HG03457 (cell line): ENCODE measurements around the gene KRTAP4-11.
"Not testable (repeated sequence)": the region's sequence is repeated elsewhere in the genome, so short reads cannot be mapped to it uniquely, and the experiment has no call there.

ENCODE experiments used
- ATAC-seq: cut with Tn5 transposase; IDR thresholded peaks from one replicate; pipeline ENCODE4 v1.9.1; 2021; ENCODE audit warnings: moderate number of reproducible peaks; ENCODE audit not compliant: unreplicated experiment

KRTAP4-11 gene

DNA sequence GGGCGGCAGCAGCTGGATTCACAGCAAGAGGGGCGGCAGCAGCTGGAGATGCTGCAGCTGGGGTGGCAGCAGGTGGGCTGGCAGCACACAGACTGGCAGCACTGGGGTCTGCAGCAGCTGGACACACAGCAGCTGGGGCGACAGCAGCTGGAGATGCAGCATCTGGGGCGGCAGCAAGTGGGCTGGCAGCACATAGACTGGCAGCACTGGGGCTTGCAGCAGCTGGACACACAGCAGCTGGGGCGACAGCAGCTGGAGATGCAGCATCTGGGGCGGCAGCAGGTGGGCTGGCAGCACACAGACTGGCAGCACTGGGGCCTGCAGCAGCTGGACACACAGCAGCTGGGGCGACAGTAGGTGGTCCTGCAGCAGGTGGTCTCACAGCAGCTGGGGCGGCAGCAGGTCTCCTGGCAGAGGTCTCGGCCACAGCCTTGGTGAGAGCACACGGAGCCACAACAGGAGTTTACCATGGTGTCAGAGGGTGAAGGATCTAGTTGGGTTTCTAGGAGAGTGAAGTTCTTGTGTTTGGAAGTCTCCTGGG is at the start of gene KRTAP4-11:
Gene KRTAP4-11 (minus strand): TSS at position 528 of the 541 bp plus-strand sequence. CDS start 58 bp downstream, at position 470.
- not testable (repeated sequence) for ATAC-seq

DNA sequence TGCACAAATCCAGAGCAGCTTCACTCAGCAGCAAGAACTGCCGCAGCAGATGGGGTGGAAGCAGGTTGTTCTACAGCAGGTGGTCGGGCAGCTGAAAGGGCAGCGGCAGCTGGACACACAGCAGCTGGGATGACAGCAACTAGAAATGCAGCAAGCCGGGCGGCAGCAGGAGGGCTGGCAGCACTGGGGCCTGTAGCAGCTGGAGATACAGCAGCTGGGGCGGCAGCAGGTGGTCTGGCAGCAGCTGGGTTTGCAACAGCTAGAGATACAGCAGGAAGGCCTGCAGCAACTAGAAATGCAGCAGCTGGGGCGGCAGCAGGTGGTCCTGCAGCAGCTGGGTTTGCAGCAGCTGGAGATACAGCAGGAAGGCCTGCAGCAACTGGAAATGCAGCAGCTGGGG is 49.4 kb upstream of the KRTAP4-11 start:
- no peak for ATAC-seq

DNA sequence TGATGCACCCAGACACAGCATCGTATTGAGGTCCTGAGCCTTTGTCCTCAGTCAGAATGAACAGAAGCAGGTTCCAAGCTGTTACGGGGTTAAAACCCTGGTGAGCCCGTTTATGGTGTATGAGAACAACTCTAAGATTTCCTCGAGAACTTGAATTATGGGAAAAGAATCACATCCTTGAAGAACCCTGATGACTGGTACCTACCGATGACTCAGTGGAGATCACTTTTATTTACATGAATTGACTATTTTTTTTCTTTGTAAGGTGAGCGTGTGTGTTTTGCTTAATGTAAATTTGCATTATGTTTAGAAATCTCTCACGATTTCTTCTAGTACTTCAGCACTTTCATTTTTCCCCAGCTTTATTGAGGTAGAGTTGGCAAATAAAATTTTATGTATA is 45.7 kb upstream of the KRTAP4-11 start:
- no peak for ATAC-seq

DNA sequence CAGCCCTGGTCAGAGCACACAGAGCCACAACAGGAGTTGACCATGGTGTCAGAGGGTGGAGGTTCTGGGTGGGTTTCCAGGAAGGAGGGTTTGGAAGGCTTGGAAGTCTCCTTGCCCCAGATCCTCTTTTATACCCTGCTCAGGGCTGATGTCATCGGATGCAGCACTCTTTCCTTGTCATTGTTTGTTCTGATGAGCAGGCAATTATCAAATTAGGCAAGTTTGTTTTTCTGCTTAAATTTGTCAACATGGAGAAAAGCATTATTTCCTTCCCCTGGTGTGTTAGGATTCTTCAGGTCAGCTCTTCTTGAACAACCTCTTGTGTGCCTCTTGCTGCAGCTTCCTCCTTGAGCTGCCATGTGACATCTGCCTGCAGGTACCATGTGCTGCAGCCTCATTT is 42.5 kb upstream of the KRTAP4-11 start, which contains the start of gene KRTAP4-4:
Gene KRTAP4-4 (minus strand): TSS at position 101 of the 400 bp plus-strand sequence. CDS start 57 bp downstream, at position 44.
- ATAC-seq: no peak

DNA sequence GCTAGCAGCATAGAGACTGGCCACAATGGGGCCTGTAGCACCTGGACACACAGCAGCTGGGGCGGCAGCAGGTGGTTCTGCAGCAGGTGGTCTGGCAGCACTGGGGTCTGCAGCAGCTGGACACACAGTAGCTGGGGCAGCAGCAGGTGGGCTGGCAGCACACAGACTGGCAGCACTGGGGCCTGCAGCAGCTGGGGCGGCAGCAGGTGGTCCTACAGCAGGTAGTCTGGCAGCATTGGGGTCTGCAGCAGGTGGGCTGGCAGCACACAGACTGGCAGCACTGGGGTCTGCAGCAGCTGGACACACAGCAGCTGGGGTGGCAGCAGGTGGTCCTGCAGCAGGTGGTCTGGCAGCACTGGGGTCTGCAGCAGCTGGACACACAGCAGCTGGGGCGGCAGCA is 42.0 kb upstream of the KRTAP4-11 start:
- ATAC-seq: not testable (repeated sequence)

DNA sequence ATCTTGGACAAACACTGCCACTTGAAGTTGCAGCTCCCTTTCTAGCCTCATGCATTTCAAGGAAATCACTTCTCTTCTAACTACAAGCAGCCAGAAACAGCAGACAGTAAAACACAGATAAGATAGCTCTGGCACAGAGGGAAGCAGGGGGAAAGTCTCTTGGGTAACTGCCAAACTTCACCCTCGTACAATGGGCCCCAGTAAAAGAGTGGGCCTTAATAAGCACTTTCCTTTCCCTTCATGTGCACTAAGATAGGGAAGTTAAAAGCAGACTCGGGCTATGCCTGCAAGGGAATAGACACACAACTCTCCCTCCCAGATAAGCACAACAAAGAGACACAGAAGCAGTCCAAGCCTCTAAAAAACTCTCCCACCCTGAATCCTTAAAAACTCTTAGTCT is 35.7 kb upstream of the KRTAP4-11 start:
- no peak for ATAC-seq

DNA sequence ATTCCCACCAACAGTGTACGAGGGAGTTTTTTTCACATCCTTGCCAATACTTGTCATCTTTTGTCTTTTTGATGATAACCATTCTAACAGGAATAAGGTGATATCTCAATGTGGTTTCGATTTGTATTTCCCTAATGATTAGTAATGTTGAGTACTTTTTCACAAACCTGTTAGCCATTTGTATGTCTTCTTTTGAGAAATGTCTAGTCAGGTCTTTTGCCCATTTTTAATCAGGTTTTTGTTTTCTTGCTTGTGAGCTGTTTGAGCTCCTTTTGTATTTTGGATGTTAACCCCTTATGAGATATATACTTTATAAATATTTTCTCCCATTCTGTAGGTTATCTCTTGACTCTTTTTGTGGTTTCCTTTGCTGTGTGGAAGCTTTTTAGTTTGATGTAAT is 33.4 kb upstream of the KRTAP4-11 start:
- no peak for ATAC-seq

DNA sequence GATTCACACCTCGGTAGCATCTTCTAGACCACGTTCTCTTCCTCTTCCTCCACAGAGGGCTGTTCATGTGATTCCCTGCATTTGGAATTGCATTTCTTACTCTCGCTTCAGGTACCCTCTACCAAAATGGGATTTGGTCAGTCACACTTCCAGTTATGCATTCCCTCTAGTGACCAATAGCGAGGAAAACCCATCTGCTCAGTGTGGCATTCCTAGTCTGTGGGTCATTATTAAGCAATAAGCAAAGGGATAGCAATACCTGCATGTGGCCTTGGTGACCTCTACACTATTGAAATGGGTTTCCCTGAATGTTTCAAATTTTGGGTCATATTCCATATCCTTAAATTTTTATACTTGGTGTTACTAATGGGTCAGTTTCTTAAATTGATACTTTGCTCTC is 31.9 kb upstream of the KRTAP4-11 start:
- no peak for ATAC-seq

DNA sequence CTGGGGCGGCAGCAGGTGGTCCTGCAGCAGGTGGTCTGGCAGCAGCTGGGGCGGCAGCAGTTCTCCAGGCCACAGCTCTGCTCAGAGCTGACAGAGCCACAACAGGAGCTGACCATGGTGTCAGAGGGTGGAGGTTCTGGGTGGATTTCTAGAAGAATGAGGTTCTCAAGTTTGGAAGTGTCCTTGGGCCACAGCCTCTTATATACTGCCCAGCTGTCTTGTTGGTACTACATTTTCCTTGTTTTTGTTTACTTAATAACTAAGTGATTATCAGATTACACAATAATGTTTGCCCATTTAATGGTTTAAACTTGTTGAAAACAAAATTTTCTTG is 31.4 kb upstream of the KRTAP4-11 start, which contains the start of gene KRTAP4-5:
Gene KRTAP4-5 (minus strand): TSS at position 174 of the 334 bp plus-strand sequence. CDS start 58 bp downstream, at position 116.
- ATAC-seq: no peak

DNA sequence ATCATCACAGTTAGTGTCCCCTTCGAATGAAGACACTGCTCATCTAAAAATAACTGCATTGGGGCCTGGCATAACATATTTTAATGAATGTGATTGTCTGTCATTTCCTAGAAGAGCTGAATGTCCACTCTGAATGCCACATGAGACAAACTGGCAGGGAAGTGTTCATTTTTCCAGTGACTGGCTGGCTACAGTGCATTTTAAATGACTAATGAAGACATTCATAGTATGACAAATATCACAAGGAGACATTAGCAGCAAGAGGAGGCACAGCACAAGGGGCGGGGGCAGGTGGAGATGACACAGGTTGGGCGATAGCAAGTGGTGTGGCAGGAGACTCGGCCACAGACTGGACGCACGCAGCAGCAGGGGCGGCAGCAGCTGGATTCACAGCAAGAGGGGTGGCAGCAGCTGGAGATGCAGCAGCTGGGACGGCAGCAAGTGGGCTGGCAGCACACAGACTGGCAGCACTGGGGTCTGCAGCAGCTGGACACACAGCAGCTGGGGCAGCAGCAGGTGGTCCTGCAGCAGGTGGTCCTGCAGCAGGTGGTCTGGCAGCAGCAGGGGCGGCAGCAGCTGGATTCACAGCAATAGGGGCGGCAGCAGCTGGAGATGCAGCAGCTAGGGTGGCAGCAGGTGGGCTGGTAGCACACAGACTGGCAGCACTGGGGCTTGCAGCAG is 30.9 kb upstream of the KRTAP4-11 start:
- not testable (repeated sequence) for ATAC-seq

DNA sequence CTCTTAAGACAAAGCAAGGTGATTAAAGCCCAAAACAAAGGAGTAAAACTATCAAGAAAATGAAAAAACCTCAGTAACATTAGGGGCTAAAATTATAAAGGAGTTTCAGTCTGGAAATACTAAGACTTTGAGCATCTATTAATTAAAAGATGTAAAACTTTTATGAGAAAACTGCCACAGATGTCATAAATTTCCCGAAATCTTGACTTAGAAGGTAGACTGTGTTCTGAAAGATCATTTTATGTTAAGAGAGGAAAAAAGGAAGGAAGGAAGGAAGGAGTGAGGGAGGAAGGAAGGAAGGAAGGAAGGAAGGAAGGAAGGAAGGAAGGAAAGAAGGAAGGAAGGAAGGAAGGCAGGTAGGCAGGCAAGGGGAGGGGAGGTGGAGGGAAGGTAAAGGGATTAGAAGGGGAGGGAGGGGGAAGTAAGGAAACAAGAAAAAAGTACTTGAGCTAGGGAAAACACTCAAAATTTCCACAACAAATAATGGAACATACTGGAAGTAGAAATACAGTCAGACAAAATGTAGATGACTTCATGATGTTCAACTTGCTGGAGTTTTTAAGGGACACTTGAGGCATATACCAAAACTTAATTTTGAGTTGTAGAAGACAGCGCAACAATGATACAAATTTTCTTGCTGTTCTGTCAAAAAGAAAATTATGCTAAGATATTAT is 29.5 kb upstream of the KRTAP4-11 start:
- ATAC-seq: no peak

DNA sequence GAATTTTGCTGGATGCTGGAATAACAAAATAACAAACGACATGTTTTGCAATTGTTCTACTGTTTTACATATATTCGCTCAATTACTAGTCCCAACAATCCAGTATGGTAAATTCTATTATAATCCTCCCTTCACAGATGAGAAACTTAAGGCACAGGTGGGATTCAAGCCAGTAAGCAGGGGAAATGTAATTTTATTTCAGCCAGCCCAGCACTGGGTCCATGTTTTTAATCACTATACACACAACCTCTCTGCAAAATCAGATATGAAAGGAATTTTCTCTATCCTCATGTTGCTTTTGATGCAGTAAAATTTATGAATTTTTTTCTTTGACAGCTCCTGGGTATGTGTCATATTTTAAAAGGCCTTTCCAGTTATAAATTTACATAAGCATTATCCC is 27.1 kb upstream of the KRTAP4-11 start:
- no peak for ATAC-seq

DNA sequence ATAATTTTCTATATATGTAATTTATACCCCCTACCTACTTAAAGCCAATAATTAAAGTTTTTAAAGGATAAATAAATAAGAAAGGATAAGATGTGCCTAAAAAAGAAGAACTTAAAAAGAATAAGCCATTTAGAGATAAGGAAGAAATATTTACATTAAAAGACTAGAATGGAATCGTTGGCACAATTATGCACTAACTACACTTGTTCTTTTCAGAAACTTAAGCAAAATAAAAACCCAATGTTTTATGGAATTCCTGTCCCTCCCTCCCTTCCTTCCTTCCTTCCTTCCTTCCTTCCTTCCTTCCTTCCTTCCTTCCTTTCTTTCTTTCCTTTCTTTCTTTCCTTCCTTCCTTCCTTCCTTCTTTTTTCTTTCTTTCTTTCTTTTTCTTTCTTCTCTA is 26.7 kb upstream of the KRTAP4-11 start:
- no peak for ATAC-seq

DNA sequence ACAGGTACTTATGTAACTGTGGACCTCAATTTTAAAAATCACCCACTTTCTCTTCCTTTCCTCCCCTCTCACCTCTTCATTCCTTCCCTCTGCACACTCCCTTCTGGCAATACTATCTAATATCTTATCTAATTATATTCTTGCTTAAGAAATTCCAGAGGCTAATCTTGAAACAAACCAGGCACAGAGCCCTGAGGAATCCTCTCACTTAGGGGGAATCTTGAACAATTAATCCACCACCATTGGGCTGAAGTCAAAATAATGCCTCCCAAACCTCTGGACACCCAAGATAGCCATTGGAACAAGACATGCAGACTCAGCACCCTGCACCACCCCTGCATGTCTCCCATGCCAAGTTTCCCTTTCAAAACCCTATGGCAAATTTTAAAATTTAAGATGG is 23.2 kb upstream of the KRTAP4-11 start:
- no peak for ATAC-seq

DNA sequence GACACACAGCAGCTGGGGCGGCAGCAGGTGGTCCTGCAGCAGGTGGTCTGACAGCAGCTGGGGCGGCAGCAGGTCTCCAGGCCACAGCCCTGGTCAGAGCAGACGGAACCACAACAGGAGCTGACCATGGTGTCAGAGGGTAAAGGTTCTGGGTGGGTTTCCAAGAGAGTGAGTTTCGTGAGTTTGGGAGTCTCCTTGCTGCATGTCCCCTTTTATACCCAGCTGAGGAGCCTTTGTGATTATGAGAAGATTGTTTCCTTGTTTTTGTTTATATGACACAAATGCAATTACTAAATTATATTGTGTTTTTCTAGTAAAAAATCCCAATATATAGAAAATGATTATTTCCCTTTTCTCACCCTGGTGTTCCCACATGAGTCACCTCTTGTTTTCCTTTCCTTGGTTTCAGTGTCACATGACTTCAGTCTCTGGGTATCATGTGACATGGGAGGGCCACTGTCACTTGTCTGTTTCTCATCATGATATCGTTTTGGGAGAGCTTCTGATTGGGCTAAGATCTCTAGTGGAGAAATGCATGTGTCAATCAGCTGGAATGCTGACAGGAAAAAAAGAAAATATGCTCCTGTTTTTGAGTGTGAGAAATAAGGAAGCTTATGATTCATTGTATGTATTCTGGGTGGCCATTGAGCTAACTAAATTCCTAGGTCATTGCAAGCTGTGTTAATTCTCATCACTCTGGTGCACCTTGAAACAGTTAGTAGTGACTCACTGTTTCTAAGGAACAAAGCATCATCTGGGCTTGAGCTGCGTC is 22.4 kb upstream of the KRTAP4-11 start, which contains the start of gene KRTAP4-6:
Gene KRTAP4-6 (minus strand): TSS at position 185 of the 772 bp plus-strand sequence. CDS start 57 bp downstream, at position 128.
- no peak for ATAC-seq

DNA sequence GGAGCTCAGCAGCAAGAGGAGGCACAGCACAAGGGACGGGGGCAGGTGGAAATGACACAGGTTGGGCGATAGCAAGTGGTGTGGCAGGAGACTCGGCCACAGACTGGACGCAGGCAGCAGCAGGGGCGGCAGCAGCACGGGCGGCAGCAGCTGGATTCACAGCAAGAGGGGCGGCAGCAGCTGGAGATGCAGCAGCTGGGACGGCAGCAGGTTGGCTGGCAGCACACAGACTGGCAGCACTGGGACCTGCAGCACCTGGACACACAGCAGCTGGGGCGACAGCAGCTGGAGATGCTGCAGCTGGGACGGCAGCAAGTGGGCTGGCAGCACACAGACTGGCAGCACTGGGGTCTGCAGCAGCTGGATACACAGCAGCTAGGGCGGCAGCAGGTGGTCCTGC is 21.7 kb upstream of the KRTAP4-11 start:
- ATAC-seq: not testable (repeated sequence)

DNA sequence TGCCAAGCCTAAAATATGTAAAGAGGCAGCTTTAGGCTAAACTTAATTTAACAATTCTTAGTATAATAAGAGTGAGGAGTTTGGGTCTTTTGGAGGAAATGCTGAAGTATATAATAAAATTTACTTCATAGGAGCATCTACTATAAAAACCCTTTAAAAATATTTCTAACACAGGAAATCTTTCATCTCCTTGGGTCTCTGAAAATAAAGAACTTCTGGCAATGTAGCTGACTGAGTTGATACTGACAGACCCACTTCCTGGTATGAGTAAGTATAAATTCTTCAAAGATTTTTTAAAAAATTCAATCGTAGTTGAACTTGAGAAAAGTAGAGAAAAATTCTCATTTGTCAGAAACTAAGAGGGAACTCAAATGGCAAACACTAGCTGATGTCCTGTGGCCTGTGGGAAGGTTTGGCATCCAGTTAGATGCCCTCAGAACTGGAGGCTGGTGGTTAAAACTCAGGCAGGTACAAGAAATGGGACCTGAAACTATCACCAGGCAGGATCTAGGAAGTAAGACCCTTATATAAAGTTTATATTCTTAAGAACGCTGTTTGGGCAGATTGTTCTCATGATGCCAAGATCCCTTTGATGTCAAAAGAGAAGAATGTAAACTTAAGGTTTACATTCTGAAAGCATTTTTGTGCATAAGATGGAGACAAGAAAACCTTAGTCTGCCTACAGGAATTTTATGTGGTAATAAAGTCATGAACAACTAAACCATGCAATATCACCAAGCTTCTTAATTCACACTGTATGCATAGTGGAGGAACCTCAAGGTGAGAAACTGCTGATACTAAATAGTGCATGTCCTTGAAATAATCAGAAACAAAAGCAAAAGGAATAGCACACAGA is 15.9 kb upstream of the KRTAP4-11 start:
- ATAC-seq: no peak

DNA sequence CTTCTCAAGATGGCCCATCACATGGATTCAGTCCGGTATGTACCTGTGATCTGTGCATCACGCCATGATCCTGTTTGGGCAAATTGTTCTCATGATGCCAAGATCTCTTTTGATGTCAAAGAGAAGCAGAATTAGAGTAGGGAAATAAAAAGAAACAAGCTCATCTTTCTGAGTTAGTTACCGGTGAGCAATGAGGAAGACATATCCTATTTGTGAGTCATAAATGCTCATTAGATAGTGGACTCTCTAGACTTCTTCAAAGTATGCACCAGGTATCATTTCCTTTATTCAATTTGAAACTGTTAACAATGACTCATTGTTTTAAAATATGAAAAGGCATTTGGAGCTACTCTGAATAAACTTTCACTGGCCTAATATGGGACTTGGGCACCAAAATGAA is 13.8 kb upstream of the KRTAP4-11 start:
- no peak for ATAC-seq

DNA sequence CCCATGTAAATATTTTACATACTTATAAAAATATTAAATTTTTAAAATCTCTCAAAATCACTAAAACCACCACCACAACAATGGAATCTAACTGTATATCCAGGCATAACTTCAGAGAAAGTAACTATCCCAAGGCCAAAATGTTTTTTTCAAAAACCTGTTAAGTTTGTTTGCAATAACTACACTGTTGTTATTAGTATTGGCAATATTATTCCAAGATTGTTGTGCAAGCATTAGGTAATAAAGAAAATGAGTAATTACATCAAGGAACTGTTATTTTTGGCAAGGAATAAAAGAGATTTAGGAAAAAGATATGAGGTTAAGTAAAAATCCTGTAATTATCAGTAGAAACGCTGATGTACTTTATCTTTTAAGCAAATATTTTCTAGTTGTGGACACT is 9.2 kb upstream of the KRTAP4-11 start:
- ATAC-seq: no peak

DNA sequence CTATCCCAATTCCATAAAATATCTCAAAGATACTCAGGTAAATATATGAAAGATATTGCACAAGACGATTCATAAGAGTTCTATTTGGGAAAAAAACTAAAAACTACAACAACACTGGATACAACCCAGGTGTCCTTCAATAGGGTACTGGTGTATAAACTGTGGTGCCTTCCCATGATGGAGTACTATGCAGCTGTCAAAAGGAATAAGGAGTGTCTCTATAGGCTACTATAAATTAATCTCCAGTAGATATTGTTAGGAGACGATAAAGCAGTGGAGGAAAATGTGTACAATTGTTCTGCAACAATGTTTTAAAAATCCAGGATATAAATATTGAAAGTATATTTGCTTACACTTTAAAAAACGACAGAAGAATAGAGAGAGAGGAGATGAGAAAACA is 8.2 kb upstream of the KRTAP4-11 start:
- ATAC-seq: no peak
